ENCODE measurements around the gene KLRC3.

KLRC3 gene

DNA sequence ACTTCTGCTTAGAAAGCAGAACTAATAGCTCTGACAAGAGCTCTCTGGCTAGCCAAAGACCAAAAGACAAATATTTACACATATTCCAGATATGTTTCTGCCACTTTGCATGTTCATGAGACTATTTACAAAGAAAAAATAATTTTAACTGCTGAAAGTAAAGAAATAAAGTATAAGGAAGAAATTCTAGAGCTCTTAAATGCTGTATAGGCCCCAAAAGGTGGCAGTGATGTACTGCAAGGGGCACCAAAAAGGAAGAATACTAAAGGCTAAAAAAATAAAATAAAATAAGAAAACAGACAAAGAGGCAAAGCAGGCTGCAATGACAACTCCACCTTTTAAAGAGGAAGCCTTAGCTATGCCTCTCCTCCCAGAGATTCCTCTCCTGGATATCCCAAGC, 53.5 kb downstream of the KLRC3 start:
- no peak for TF ChIP-seq ZNF274 (IDR thresholded peaks at IDR 0.05; ENCODE audit: low read depth, low read length)
- H3K4me3 ChIP-seq (ENCODE audit: low read length) = no peak overlapping the region

DNA sequence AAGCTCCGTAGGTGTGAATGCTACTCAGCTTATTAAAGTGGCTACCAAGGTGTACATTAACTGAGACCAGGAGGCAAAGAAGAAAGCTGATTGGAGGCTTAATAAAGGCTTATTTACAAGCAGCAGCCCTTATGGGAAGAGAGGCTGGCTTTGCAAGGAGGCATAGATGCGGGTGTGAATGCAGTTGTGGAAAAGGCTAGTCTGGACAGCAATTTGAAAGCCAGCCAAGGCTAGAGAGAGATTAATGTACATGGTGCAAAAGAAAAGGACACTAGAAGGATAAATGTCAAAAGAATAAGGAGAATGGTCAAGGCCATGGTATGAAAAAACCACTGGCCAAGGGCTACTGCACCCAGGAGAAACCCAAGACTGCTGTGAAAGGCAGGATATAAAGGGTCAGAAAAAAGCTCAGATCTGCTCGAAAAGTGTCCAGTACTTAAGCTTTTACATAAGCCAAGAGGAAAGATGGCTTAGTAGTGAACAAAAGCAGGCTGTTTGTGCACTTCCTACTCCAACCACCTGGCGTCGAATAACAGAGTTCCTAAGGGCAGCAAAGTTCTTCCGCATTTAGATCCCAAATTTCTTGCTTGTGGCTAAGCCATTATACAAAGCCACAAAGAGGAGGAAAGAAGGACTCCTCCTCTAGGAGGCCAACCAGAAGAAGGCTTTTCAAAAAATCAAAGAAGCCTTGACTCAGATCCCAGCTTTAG, 54.5 kb downstream of the KLRC3 start:
- H3K4me3 ChIP-seq (ENCODE audit: low read length) = peak overlapping the region; percentile 86
- TF ChIP-seq ZNF274 (IDR thresholded peaks at IDR 0.05; ENCODE audit: low read depth, low read length) = no peak

DNA sequence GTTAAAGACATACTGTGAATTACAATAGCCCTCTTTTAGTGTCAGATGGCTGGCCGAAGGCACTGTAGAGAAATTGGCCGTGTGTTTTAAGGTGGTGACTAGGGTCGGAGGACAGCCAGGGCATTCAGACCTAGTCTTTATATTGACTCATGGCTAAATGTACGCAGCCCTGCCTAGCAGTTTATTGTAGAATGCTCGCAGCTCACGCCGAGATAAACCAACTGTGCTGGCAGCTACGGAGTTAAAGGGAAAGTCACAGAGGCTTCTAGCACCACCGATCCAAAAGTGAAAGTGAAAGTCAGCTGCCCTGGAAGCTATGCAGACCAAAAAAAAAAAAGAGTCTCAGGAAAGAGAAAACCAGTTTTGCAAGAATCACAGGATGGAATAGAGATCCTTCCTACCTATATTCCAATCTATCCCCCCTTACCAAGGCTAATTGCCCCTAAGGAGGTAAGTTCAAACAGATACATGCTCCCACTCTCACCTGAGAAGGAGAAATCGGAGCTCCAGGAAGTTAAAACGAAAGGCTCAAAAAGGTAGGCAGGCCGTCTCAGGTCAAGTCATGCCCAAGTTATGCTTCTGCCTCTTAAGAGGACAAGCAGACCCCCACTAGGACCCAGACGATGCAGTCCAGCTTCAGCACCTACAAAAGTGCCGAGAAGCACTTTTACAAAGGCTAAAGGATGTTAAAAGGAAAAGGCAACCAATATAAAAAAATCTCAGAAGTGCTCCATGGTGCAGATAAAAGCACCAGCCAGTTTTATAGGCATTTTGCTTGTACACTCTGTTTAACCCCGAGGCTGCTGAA, 55.4 kb downstream of the KLRC3 start:
- peak overlapping the region; percentile 86 for H3K4me3 ChIP-seq (ENCODE audit: low read length)
- TF ChIP-seq ZNF274 (IDR thresholded peaks at IDR 0.05; ENCODE audit: low read depth, low read length) = no peak

DNA sequence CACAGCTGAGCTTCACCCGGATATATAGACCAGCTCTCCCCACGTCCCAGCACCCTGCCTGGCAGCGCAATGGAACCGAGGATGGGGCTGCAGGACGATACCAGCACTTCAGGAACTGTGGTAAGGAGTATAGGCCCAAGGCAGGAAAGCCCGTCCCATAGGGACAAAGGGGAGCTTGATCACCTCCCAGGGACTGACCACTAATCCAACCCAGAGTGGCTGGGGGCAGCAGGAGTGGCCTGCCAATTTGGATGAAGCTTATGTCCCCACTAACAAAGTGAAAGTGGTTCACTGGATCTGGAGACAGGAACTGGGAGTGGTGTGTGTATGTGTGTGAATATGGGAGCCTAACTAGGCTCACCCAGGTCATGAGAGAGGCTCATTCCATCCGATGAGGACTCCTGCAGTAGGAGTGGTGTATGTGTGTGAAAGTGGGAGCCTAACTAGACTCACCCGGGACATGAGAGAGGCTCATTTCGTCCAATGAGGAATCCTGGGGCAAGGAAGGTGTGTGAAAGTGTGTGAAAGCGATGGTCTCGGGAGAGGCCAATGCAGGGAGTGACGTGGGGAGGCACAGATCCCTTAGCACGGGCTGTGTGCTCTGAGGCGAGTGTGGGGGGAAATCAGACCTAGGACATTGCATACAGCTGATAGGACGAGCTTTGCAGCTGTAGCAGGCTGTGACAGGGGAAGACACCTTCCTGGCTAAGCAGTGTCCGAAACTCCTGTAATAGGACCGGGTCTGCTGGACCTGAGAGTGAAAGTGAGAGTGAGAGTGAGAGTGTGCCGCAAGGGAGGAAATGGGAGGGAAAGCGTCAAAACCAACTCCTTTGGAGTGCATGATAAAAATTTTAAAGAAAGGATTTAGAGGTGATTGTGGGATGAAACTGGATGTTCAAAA, 56.2 kb downstream of the KLRC3 start:
- H3K4me3 ChIP-seq (ENCODE audit: low read length) = peak overlapping the region; percentile 86
- no peak for TF ChIP-seq ZNF274 (IDR thresholded peaks at IDR 0.05; ENCODE audit: low read depth, low read length)

DNA sequence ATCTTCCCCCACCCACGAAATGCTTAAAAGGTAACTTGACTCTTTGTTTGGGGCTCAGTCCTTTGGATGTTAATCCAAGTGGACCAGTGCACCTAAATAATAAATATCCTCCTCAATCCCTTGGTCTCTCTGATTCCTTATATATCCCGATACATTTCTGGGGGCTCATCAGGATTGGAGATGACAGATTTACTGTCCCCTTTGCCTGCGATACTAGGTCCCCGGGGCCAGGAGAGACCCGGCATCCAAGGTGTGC, 56.8 kb downstream of the KLRC3 start:
- peak overlapping the region; percentile 86; the same call in 1 of the 2 replicates for H3K4me3 ChIP-seq (ENCODE audit: low read length)
- no peak for TF ChIP-seq ZNF274 (IDR thresholded peaks at IDR 0.05; ENCODE audit: low read depth, low read length)

GRCh38 chr12:10362828-10363657, 57.4 kb downstream of the KLRC3 start:
- TF ChIP-seq ZNF274 (IDR thresholded peaks at IDR 0.05; ENCODE audit: low read depth, low read length) = no peak
- H3K4me3 ChIP-seq (ENCODE audit: low read length) = peak overlapping the region; percentile 52; the same call in 1 of the 2 replicates

- TF ChIP-seq ZNF274 (IDR thresholded peaks at IDR 0.05; ENCODE audit: low read depth, low read length) = no peak
- H3K4me3 ChIP-seq (ENCODE audit: low read length) = peak overlapping the region; percentile 52; the same call in 1 of the 2 replicates
Observed at GRCh38 chr12:10362325-10362724, 58.1 kb downstream of the KLRC3 start.

Measured in GM08714 (cell line).